SK-N-MC (cell line): Measurements from ENCODE around the gene ARMC6.

Experiments
- EZH2 ChIP-seq: fragments of 200-600 bp; sonication (generic); IDR thresholded peaks from one replicate; pipeline ENCODE4 v1.6.1; 2017; ENCODE audit warnings: antibody characterized with exemption
- FOXP2 ChIP-seq: optimal IDR thresholded peaks from 2 replicates; pipeline ENCODE3; 2011; ENCODE audit warnings: mild to moderate bottlenecking, moderate library complexity; ENCODE audit not compliant: insufficient read depth; ENCODE audit errors: extremely low read length, control extremely low read depth
- POLR2AphosphoS5 ChIP-seq: IDR thresholded peaks from 2 replicates; pipeline ENCODE4 v1.6.1; 2012; ENCODE audit warnings: mild to moderate bottlenecking, low read depth, low read length, borderline replicate concordance

DNA sequence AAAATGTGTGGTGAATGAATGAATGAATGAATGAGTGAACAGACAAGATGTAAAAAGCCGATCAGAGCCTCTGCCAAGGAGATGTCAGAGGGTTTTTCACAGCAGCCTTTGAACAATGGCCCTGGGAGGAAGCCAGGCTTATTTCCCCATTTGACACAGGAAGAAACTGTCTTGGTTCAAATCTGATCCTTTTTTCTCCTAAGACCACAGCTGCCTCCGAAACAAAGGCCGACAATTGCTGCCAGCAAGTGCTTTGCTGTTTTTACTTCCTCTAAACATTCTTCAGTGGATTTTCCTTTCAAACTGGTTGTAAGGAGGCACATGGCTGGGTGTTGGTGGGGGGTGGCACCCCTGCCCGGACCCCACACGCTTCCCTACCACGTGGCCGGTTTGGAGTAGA is 48.1 kb upstream of the ARMC6 start:
- TF ChIP-seq EZH2 = no peak
- no peak for TF ChIP-seq POLR2AphosphoS5
- no peak for TF ChIP-seq FOXP2
